Subcutaneous abdominal adipose tissue (tissue), 5 donors: ENCODE measurements around the gene WDR45B.

Experiments used
- H3K27ac ChIP-seq: one replicate; pipeline ENCODE4 v1.7.0; 2013; ENCODE audit warnings: low read depth, mild to moderate bottlenecking, inconsistent platforms, low read length, moderate library complexity
- H3K27me3 ChIP-seq, 5 donors: one replicate each; pipeline ENCODE4 v1.7.0; 2013; ENCODE audit warnings: low read length in 5 of 5, inconsistent platforms in 1 of 5; ENCODE audit not compliant: control insufficient read depth in 5 of 5, insufficient read depth in 4 of 5
- H3K36me3 ChIP-seq, 5 donors: one replicate each; pipeline ENCODE4 v1.7.0; 2013; ENCODE audit warnings: low read length in 5 of 5; ENCODE audit not compliant: control insufficient read depth in 5 of 5, insufficient read depth in 5 of 5
- H3K4me1 ChIP-seq, 5 donors: one replicate each; pipeline ENCODE4 v1.7.0; 2013; ENCODE audit warnings: low read length in 5 of 5, mild to moderate bottlenecking in 3 of 5, moderate library complexity in 1 of 5; ENCODE audit not compliant: control insufficient read depth in 5 of 5, insufficient read depth in 5 of 5
- H3K4me3 ChIP-seq, 5 donors: one replicate each; pipeline ENCODE4 v1.7.0; 2013; ENCODE audit warnings: low read length in 5 of 5, low read depth in 1 of 5
- H3K9ac ChIP-seq, 5 donors: one replicate each; pipeline ENCODE4 v1.7.0; 2013; ENCODE audit warnings: low read length in 5 of 5, mild to moderate bottlenecking in 4 of 5, moderate library complexity in 3 of 5
- H3K9me3 ChIP-seq, 5 donors: one replicate each; pipeline ENCODE4 v1.7.0; 2013; ENCODE audit warnings: low read length in 5 of 5; ENCODE audit not compliant: control insufficient read depth in 5 of 5
- donor health status: healthy.
- donor health status: healthy.
- donor health status: healthy.
- donor health status: healthy.
- donor health status: healthy.

WDR45B gene

DNA sequence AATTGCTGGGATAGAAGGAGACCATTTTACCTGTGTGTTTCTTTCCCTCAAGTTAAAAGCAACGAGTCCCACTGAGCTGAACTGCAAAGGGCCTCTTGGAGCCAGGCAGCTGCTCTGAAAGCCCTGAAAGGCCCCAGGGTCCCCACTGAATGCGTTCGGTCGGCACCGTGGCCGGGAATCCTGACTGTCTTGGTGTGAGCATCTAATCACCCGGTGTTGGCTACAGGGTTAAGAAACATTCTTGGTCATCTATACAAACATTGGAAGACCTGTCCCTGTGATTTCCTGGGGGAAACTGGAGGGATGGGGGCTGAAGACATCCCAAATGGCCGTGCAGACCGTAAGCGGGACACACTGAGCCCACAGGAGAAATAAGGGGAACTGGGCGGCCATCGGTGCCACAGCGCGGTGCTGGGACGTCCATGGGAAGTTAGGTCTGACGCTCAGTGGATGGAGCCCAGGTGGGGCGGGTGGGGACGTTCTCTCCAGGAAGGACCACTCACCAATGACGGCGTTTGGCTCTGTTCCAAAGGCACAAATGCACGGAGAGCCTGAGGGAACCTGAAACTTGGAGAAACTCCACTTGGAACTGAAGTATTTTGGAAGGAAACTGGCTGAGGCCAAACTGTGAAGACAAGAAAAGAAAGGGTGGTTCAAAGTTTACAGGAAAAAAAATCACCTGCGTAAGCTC lies 32.1 kb downstream of the WDR45B start:
- peaks cover 0 to 86% (median 72%) of the 10 kb centered on the region in 5 donors for H3K36me3 ChIP-seq

DNA sequence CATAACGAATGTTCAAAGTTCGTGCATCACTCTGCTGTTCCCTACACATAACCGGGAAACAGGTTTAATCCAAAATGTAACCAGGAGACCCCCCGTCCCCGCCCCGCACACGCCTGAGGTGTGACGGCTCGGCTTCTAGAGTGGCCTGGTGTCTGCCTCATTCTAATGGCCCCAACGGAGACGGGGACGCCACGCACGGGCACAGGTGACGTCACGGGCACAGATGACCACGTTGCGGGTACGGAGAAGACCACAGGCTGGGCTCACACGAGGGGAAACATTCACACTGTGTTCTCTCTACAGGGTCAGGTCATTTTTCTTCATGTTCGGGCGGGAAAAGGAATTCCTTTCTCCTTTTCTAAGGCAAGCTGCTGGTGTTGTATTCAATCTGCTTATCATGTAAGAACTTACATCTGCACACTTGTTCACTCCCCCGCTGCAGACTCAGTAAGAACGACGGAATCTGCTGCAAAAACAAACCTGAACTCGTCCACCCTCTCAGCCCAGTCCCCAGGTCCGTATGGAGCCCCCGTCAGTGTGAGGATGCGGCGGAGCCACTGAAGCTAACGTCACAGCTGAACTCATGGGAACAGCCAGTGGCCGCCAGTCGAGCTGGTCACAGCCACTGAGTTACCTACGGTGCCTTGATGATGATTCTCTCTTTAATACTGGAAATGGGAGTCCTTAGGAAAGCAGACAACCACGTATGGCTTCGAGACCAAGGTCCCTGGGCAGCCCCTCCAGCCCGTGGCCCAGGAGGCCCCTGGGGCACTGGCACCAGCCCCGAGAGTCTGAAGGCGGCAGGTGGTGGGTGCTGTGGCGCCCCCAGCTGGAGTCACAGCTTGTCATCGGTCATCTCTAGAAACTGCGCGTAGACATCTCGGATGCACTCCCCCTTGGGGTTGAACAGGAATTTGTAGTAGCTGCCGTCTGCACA lies 32.9 kb downstream of the WDR45B start:
- H3K4me1 ChIP-seq, result no peaks in the 10 kb centered on the region
- no peaks in the 10 kb centered on the region for H3K27me3 ChIP-seq
- no peak overlapping the region for H3K9ac ChIP-seq
- H3K27ac ChIP-seq, result no peak overlapping the region
- no peak overlapping the region for H3K4me3 ChIP-seq
- H3K9me3 ChIP-seq, result no peaks in the 10 kb centered on the region
- H3K36me3 ChIP-seq, result peaks cover 0 to 82% (median 65%) of the 10 kb centered on the region in 5 donors

More for the DNA sequence above, 32.1 kb downstream of the WDR45B start:
- Histone ChIP-seq H3K9me3 (no peaks in the 10 kb centered on the region), H3K9ac (no peak overlapping the region), H3K27ac (no peak overlapping the region), H3K4me1 (no peaks in the 10 kb centered on the region), H3K27me3 (no peaks in the 10 kb centered on the region), H3K4me3 (no peak overlapping the region)

DNA sequence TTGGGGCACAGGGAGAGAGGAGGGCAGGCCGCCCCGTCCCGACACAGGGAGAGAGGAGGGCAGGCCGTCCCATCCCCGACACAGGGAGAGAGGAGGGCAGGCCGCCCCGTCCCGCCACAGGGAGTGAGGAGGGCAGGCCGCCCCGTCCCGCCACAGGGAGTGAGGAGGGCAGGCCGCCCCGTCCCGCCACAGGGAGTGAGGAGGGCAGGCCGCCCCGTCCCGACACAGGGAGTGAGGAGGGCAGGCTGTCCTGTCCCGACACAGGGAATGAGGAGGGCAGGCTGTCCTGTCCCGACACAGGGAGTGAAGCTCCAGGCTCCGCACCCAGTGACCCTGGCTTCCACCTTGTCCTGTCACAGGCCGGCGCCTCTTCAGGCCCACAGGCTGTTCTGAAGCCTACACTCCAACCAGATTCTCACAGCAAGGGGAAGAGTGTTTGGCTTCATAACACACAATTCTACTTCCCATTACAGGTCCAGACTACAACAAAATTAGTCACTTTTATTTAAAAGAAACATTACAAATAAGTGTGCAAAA lies 34.1 kb downstream of the WDR45B start:
- Histone ChIP-seq H3K4me1 (no peaks in the 10 kb centered on the region), H3K36me3 (peaks cover 6 to 81% (median 61%) of the 10 kb centered on the region in 5 donors), H3K9ac (no peak overlapping the region), H3K9me3 (no peaks in the 10 kb centered on the region), H3K27ac (no peak overlapping the region), H3K27me3 (no peaks in the 10 kb centered on the region), H3K4me3 (no peak overlapping the region)

DNA sequence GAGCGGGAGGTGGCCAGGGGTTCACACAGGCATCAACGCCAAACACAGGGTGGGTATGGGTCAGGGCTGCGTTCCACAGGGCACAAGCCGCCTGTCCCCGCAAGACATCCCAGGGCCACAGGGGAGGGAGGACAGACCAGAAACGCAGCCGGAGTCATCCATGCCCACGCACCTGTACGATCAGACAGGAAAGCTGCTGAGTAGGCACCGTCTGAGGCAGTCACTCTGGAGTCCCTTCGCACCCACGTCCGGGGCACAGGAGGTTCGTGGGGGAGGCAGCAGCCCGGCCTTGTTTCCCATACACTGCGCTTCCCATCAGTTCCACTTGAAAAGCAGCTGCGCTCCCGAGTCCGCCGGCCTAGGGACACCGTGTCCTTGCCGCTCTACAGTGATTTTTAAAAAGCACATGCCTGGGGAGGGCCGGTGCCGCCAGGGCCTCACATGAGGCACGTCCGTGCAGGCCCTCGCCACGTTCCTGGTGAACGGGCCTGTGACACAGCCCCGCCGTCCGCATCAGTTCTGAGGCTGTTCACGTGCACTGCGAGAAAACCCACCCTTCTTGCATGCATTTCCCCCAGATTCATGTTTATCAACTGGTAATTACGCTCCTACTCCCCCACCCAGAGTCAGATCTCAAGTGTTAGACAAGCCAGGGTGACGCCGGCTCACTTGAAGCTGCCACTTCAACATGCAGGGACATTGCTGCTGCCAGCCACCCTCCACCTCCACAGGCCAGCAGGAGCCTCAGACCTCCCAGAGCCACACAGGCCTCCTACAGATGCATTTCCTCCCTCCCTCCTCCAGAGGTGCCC lies 34.8 kb downstream of the WDR45B start:
- Histone ChIP-seq H3K27ac (no peak overlapping the region), H3K4me1 (no peaks in the 10 kb centered on the region), H3K4me3 (no peak overlapping the region), H3K27me3 (no peaks in the 10 kb centered on the region), H3K9ac (no peak overlapping the region), H3K36me3 (peaks cover 6 to 79% (median 59%) of the 10 kb centered on the region in 5 donors), H3K9me3 (no peaks in the 10 kb centered on the region)

DNA sequence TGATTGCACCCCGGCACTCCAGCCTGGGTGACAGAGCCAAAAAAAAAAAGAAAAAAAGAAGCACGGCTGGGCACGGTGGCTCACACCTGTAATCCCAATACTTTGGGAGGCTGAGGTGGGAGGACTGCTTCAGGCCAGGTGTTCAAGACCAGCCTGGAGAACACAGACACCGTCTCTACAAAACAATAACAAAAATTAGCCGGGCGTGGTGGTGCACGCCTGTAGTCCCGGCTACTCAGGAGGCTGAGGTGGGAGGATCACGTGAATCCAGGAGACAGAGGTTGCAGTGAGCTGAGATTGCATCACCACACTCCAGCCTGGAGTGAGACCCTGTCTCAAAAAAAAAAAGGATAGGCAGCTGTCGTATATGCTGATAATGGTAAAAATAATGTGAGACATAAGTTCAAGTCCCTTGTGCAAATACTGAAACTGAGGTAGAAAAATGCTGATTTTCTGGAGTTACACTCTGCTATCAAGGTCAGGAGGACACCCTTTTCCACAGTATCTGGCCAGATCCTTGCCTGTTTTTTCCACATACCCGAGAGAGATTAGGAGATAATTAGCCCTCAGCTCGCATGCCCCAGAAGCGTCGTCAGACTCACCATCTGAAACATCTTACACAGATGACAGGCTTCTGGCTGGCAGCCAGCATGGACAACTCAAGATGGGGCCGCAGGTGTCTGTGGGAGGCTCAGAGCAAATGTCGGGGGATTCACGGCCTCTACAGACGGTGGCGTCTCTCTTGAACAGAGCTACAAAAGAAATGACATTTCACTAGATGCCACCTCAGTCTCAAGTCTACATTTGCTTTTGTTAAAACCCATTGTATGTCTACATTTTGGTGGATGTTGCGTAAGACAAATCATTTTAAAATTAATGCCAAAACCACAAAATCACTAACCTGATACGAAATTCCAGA lies 36.8 kb downstream of the WDR45B start:
- peaks cover 6 to 63% (median 43%) of the 10 kb centered on the region in 5 donors for H3K36me3 ChIP-seq
- H3K27me3 ChIP-seq, result no peaks in the 10 kb centered on the region
- no peaks in the 10 kb centered on the region for H3K4me1 ChIP-seq
- no peak overlapping the region for H3K4me3 ChIP-seq
- H3K9ac ChIP-seq, result no peak overlapping the region
- H3K9me3 ChIP-seq, result no peaks in the 10 kb centered on the region
- no peak overlapping the region for H3K27ac ChIP-seq

DNA sequence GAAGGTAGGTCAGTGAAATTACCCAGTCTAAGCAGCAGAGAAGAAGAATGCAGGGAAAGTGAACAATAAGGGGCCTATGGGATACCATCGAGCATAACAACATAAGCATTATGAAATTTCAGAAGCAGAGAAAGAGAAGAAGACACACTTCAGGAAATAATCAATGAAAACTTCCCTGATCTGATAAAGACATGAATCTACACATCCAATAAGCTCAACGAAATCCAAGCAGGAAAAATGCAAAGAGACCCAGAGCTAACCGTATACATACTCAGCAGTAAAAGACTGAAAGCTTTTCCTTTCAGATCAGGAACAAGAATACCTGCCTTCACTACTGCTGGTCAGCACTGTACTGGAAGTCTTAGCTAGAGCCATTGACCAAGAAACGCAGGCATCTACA lies 38.6 kb downstream of the WDR45B start:
- Histone ChIP-seq H3K27me3 (no peaks in the 10 kb centered on the region), H3K4me3 (no peak overlapping the region), H3K36me3 (peaks cover 6 to 59% (median 33%) of the 10 kb centered on the region in 5 donors), H3K27ac (no peak overlapping the region), H3K9me3 (no peaks in the 10 kb centered on the region), H3K9ac (no peak overlapping the region), H3K4me1 (peaks cover 0 to 1% (median under 1%) of the 10 kb centered on the region in 5 donors)

DNA sequence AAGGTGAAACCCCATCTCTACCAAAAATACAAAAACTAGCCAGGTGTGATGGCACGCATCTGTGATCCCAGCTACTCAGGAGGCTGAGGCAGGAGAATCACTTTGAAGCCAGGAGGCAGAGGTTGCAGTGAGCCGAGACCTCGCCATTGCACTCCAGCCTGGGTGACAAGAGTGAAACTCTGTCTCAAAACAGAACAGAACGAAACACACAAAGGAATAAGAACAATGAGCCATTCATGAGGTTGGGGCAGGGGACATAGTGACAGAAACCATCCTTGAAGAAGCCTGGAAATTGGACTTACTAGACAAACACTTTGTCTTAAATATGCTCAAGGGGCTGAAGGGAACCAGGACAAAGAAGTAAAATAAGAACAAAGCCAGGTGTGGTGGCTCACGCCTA lies 39.4 kb downstream of the WDR45B start:
- H3K4me1 ChIP-seq, result peaks cover under 1 to 10% (median 8%) of the 10 kb centered on the region in 5 donors
- H3K9ac ChIP-seq, result no peak overlapping the region
- H3K4me3 ChIP-seq, result no peak overlapping the region
- H3K27me3 ChIP-seq, result no peaks in the 10 kb centered on the region
- no peak overlapping the region for H3K27ac ChIP-seq
- peaks cover 6 to 55% (median 28%) of the 10 kb centered on the region in 5 donors for H3K36me3 ChIP-seq
- no peaks in the 10 kb centered on the region for H3K9me3 ChIP-seq

DNA sequence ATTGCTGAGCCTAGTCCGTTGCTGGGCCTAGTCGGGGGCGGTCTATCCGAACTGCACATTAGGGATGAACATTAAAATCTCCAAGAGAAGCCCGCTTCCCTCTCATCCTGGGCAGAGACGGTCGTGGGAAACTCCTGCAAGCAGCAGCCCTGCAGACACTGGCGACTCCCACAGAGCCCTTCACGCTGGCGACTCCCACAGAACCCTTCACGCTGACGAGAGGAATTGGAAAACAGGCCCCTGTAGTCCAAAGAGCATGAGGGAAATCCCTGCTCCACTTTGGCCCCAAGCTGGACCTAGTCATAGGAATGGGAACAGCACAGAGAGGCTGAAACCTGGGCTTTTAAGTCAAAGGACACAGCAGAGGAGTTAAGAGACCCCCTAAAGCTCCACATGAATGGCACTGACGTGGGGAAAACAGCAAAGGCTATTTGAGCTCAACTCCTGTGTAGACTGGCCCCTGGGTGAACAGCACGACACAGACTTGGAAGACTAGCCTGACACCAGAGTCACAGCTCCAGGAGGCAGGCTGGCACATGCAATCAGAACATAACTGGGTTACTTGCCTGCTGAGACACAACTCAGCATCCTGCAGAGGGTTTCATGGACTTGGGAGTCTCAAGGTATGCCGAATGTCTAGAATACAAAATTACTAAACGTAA lies 42.2 kb downstream of the WDR45B start:
- H3K4me3 ChIP-seq, result no peak overlapping the region
- peaks cover 3 to 31% (median 28%) of the 10 kb centered on the region in 5 donors for H3K4me1 ChIP-seq
- no peaks in the 10 kb centered on the region for H3K27me3 ChIP-seq
- no peaks in the 10 kb centered on the region for H3K9me3 ChIP-seq
- no peak overlapping the region for H3K9ac ChIP-seq
- H3K27ac ChIP-seq, result peak overlapping the region; percentile 2
- H3K36me3 ChIP-seq, result peaks cover 6 to 59% (median 37%) of the 10 kb centered on the region in 5 donors
